T-helper 9 cell (primary cell): ENCODE results near the gene ADRM1.

Experiments
- DNase-seq: peaks from one replicate; pipeline ENCODE4 v3.0.0-alpha.2; 2020
- total RNA-seq, 2 donors: gene quantifications; one replicate each; lab custom pipeline; 2026; lab: John Stamatoyannopoulos, UW

The ADRM1 gene
- 37.6 to 81.9 reads per million in 2 donors for total RNA-seq

DNA sequence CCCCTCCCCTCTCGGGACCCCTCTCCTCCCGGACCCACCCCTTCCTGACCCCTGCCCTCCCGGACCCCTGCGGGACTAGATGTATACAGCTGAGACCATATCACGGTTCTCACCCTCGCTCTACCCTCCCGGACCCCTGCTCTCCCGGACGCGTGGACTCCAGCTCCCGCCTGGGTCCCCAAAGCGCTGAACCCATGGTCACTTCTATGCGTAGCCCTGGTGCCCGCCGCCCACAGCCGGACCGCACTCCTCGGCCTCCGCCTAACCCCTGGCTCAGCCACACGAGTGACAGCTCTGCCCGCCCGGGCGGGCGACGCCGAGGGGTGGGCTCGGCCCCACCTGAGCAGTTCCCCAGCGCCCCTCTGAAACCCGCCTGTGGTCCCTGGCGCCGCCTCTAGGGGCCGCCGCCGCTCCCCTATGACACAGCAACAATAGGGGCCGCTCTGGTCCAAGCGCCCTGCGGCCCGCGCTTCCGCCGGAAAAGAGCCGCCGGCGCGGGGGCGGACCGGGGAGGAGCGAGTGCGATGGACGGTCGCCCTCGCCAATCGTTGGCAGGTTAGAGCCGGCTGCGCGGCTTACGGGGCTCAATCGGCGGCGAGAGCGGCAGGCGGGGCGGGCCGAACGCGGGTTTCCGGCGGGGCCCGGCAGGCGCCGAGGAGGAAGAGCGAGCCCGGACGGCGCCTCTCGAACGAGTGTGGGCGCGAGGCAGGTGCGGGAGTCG, at the start of gene ADRM1:
ADRM1 (plus strand) TSS at position 657 of the 721 bp plus-strand sequence. CDS start 572 bp downstream, outside the sequence.
- peak; percentile 93 for DNase-seq

DNA sequence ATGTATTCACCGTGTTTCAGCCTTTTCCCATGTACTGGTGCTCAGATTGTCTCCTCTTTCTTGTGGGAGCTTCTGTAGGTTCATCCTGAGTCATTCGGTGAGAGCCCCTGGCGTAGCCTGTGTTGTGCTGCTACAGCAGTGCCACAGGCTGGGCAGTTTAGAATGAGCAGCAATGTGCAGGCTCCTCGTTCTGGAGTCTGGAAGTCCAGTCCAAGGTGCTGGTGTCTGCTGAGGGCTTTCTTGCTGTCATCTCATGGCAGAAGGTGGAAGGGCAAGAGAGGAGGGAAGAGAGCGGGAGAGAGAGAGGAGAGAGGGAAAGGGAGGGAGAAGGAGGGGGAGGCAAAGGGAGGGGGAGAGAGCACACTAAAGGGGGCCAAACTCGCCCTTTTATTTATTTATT, 49.4 kb upstream of the ADRM1 start:
- no peak for DNase-seq

GRCh38 chr20:62254021-62254724, 48.6 kb upstream of the ADRM1 start:
- DNase-seq: no peak

- DNase-seq: no peak
These were observed 46.8 kb upstream of the ADRM1 start for GRCh38 chr20:62255976-62256375.

DNA sequence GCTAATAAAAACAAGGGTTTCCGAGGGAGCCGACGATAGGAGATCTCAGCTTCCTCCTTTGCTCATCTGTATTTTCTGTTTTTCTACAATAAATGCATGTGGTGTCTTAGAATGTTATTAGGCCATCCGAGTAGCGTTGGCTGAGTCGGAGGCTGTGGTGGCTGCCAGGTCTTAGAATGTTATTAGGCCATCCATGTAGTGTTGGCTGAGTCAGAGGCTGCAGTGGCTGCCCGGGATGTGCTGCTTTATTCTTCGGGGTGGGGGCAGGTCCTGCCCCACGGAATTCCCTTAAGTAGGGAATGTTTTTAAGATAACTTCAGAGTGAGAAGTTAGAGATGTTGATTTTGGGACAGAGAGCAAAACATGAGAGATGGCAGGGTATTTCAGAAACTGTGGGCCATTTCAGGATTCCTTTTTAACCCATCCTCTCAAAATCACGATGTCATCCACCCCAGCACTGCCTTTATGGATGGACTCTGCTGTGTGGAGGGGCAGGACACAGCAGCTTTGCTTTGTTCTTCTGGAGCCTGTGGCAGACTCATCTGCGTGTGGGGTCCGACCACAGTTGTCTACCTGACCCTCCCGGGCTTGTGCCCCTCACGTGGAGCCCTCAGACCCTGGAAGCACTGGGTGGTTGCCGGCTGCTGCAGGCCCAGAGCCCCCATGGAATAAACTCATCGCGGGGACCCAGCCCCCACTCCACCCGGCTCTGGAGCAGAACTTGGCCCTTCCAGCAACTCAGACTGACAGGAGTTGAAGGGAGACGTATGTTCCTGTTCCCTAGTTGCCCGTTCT, 44.1 kb upstream of the ADRM1 start:
- no peak for DNase-seq

DNA sequence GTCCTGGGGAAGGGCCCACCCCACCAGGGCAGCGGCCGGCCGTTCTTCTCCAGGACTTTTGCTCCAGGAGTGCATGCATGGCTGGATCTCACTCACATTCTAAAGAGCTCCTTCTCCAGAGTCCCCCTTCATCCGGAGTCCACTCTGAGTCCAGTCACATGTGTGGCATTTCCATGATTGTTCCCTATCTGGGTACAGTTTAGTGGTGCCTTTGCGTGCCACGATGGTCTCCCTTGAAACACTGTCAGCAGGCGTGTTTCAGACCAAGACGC, 43.6 kb upstream of the ADRM1 start:
- no peak for DNase-seq

DNA sequence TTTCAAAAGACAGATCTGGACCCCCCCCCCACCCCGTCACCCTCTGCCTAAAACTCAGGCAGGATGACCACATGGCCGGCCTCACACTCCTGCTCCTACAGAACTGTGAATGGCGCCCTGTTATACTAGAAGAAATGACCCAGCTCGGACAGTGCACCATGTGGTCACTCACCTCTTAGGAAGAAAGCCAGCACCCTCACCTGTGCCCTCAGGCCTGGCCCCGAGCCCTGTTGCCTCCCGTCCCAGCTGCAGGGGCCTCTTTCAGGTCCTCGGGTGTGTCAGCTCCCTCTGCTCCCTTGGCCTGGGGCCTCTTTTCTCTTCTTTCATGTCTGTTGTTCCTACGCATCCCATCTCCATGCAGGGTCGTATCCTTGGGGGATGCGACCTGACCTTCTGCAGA, 40.7 kb upstream of the ADRM1 start:
- no peak for DNase-seq

DNA sequence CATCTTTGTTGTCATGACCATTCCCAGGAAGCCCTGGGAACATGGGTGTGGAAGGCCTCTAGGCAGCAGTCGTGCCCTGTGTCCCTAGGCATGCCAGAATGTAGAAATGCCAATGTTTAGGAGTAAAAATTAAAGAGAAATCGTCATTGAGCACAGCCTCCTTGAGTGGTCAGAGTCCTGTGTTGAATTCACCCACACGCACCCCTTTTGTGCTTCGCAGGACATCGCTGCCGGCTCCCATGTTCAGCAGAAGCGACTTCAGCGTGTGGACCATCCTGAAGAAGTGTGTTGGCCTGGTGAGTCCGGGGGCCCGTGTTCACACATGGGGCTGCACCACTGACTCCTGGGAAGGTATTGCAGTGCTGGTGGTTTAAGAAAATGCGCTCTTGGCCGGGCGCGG, 39.4 kb upstream of the ADRM1 start:
- DNase-seq: no peak

DNA sequence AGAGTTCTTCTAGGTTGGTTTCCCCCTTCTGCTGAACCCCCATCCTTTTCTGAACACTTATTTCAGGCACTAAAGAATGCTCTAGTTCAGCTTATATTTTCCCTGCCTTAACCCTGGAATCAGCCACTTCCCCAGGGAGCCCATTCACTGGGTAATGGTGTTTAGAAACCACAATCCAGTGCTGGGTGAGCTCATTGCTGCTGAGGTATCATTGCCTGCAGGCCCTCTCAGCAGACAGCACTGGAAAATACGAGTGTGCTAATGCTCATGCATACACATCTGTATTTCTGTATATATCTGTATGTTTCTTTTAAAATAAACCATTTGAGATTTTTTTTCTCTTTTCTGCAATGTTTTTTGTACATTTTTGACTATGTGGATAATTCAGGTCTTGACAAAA, 37.4 kb upstream of the ADRM1 start:
- no peak for DNase-seq

DNA sequence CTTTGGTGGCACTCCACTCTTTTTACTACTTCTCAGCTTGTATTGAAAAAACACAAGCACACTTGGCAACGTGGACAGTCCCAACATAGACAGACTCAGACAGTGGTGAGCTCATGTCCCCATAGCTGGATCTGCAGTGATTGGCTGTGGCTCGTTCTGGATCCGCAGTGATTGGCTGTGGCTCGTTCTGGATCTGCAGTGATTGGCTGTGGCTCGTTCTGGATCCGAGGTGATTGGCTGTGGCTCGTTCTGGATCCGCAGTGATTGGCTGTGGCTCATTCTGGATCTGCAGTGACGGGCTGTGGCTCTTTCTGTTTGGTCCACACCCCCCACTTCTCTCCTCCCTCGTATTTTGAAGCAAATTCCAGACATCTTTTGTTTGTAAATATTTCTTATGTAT, 36.5 kb upstream of the ADRM1 start:
- no peak for DNase-seq

DNA sequence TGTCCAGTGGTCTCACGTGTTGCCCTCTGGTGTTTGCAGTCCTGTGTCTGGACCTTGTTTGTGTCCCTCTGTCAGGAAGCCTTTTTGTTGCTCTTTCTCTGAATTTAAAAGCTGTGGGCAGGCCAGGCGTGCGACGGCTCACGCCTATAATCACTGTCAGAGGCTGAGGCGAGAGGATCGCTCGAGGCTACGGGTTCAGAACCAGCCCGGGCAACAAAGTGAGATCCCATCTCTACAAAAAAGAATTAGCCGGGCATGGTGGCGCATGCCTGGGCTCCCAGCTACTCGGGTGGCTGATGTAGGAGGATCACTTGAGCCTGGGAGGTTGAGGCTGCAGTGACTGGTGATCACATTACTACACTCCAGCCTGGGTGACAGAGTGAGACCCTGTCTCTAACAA, 35.9 kb upstream of the ADRM1 start:
- no peak for DNase-seq

DNA sequence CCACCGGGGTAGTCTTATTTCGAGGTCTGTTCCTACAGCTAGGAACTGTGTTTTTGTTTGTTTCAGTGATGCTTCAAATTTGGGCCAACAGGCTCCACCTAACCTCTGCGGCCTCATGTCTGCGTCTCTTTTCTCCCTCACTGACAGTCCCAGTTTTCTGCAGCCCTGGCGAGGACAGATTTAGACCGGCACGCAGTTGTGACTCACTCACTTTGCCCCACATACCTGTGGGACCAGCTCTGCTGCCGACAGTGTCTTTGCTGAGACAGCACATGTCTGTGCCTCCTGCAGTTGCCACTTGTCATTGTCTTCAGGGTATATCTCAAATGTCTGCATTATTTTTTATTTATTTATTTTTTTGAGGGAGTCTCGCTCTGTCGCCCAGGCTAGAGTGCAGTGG, 35.3 kb upstream of the ADRM1 start:
- DNase-seq: no peak

- DNase-seq: no peak
These were observed 34.4 kb upstream of the ADRM1 start for GRCh38 chr20:62268228-62268900.

- no peak for DNase-seq
These were observed 33.4 kb upstream of the ADRM1 start for GRCh38 chr20:62269378-62269777.

GRCh38 chr20:62269871-62270270, 32.9 kb upstream of the ADRM1 start:
- DNase-seq: no peak

GRCh38 chr20:62272200-62272599, 30.6 kb upstream of the ADRM1 start:
- DNase-seq: no peak

GRCh38 chr20:62273416-62273815, 29.4 kb upstream of the ADRM1 start:
- DNase-seq: no peak

- no peak for DNase-seq
These were observed 28.4 kb upstream of the ADRM1 start for GRCh38 chr20:62274332-62274950.

GRCh38 chr20:62275219-62275618, 27.6 kb upstream of the ADRM1 start:
- DNase-seq: no peak

DNA sequence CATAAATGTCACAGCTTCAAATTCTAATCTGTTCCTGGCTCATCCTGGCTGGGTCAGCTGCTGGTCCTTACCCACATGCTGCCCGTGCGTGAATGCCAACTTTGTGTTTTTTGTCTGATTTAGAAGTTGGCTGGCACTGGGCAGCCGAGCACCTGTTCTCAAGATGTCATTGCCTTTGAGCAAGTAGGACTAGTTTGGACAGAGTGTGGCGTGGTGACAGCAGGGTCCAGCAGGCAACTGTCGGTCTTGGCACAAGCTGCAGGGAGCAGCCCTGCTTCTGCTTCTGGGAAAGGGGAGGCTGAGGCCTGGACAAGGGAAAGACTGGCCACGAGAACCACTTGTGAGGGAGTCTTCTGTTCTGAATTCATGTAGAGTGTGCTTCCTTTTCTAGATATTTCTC, 26.4 kb upstream of the ADRM1 start:
- no peak for DNase-seq

- DNase-seq: no peak
These were observed 25.5 kb upstream of the ADRM1 start for GRCh38 chr20:62277253-62277652.

DNA sequence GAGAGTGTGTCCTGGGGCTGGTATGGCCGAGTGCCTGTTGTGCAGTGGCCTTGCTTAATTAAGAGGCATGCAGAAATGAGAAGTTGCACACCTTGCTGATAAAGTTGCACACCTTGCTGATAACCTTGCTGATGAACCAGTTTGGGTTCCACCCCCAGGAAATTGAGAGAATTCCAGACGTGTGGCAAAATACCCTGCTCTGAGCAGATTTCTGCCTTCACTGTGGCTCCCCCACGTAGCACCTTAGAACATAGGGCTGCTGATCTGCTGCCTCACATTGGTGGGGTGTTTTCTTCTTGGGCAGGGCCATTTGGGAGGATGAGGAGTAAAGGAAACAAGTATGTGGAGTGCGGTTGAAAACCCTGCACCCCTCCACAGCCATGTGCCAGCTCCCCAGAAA, 22.5 kb upstream of the ADRM1 start:
- DNase-seq: no peak
